ENCODE results near the gene GBGT1.
"Not testable (repeated sequence)": the region's sequence is repeated elsewhere in the genome, so short reads cannot be mapped to it uniquely, and the experiment has no call there.

Gene GBGT1

GRCh38 chr9:133195029-133195428 lies 31.3 kb upstream of the GBGT1 start:
- DNase-seq (ENCODE audit: low spot score) = no peak

GRCh38 chr9:133194597-133194996 lies 30.9 kb upstream of the GBGT1 start:
- no peak for DNase-seq (ENCODE audit: low spot score)

- no peak for DNase-seq (ENCODE audit: low spot score)
Measured at GRCh38 chr9:133191989-133192388, 28.3 kb upstream of the GBGT1 start.

GRCh38 chr9:133189826-133190225 lies 26.1 kb upstream of the GBGT1 start:
- DNase-seq (ENCODE audit: low spot score) = no peak

GRCh38 chr9:133188843-133189180 lies 25.1 kb upstream of the GBGT1 start:
- no peak for DNase-seq (ENCODE audit: low spot score)

GRCh38 chr9:133188006-133188842 lies 24.5 kb upstream of the GBGT1 start:
- DNase-seq (ENCODE audit: low spot score) = peak; percentile 30

DNA sequence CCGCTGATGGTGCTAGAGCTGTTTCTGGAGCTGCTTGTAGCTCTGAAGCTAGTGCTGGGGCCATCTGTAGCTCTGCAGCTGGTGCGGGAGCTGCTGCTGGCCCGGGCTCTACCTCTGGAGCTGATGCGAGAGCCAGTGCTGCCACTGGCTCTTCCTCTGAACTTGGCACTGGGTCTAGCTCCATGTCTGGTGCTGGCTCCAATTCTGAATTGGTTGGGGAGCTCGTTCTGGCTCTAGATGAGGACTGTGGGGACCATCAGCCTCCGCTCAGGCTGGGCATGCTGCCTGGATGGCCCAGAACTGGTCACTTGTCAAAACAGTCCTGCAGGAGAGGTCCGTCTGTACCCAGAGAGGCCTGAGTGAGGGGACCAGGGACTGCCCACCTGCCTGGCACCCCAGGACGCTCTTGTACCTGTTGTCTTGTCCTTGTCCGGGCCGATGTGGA lies 23.9 kb upstream of the GBGT1 start:
- no peak for DNase-seq (ENCODE audit: low spot score)

- no peak for DNase-seq (ENCODE audit: low spot score)
Measured at GRCh38 chr9:133186736-133187135, 23.0 kb upstream of the GBGT1 start.

- peak; percentile 77 for DNase-seq (ENCODE audit: low spot score)
Measured at GRCh38 chr9:133184971-133185370, 21.3 kb upstream of the GBGT1 start.

DNA sequence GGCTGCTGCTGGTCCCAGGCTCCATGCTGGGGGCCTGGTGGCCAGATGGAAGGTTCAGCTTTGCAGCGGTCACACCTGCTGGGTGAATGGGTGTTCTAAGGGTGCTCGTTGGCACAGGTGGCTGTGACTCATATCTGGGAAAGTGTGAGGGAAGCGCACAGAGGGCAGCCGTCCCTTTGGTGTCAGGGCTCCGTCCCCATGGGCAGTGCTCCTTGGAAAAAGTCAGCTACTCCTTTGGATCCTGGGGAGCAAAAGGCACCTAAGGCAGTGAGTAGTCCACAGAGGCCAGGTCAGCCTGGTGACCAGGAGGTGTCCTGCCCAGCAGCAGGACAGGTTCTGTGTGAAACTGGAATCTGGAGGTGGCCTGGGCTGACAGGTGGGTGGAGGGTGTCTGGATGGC lies 18.4 kb upstream of the GBGT1 start:
- no peak for DNase-seq (ENCODE audit: low spot score)

- DNase-seq (ENCODE audit: low spot score) = no peak
Measured at GRCh38 chr9:133181561-133181960, 17.8 kb upstream of the GBGT1 start.

DNA sequence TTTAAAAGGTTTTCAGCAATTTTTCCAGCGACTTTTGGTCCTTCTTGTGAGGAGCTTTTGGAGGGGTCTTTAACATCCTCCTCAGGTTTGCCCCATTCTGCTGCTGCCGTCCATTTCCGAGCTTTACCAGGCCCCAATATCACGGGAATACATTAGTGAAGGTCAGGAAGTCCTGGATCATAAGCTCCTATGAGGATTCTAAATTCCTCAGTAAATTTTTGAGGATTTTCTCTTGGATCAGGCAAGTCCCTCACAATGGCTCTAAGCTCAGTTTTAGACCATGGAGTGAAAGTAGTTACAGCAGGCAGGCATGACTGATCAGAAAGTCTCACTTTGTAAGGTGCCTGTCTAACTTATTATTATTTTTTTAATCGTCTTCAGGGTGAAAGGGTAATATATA lies 17.2 kb upstream of the GBGT1 start:
- no peak for DNase-seq (ENCODE audit: low spot score)

DNA sequence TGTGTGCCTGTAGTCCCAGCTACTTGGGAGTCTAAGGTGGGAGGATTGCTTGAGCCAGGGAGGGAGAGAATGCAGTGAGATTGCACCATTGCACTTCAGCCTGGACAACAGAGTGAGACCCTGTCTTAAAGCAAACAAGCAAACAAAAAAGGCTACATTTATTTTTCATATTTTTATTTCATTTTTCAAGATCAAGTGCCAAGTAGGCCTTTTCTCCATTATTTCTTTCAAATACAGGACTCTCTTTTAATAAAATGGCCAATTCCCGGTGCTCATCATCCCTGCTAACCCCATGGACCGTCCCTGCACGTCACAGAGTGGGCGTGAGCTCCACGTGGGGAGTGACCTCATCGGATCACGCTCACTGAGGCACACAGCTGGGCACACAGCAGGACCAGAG lies 9.3 kb upstream of the GBGT1 start:
- no peak for DNase-seq (ENCODE audit: low spot score)

DNA sequence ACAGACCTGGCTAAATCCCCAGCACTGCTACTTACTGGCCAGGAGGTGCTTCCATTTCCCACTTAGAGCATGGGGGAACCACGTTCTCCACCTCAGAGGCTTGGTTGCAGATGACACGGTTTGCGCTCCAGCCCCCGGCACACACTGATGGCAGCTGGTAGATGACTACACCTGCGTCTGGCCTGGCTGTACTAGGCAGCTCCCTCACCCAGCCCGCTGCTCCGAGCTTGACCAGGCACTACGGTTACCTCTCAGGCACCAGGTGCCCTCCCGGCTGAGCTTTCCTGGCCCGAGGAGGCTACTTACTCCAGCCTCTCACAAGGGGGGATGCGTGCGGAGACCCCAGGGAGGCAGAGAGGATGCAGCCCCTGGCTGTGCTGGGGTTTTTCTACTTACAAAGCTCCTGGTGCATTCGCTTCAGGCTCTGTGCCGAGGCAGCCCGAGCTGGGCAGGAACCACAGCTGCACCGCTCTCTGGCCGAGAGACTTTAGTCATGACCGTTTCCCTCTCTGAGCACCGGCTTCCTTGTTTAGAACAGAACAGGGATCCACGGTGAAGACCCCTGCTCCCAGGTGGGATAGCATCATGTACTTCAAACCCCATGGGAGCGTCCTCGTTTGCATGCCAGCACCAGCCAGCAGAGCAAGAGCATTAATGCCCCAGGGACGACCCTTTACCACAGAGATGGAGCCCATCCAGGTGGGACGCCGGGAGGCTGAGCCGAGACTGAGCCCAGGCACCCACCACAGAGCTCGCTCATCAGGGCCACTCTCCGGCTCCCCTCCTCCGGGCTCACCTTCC lies 7.6 kb upstream of the GBGT1 start:
- no peak for DNase-seq (ENCODE audit: low spot score)

DNA sequence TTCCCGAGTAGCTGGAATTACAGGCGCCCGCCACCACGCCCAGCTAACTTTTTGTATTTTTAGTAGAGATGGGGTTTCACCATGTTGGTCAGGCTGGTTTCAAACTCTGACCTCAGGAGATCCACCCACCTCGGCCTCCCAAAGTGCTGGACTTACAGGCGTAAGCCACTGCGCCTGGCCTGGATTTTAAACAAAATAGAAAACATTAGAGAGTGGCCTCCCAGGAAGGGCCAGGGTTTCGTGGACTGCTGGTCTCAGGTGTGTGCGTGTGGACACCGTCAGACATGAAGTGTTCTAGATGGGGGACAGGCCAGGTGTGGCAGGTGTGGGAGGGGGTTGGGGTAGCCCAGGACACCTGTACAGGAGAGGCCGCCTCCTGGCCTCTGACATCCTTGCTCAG lies 7.0 kb upstream of the GBGT1 start:
- no peak for DNase-seq (ENCODE audit: low spot score)

DNA sequence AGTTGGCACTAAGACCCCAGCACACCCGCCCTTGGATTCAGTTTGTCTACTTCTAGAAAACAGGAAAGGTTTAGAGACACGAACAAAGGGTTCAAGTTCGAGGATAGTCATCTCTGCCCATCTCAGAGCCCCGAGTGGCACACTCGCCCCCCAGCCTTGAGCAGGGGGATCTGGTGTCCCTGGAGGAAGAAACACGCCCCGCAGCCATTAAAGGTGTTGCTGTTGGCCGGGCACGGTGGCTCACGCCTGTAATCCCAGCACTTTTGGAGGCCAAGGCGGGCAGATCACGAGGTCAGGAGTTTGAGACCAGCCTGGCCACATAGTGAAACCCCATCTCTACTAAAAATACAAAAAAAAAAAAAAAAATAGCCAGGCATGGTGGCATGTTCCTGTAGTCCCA lies 6.0 kb upstream of the GBGT1 start:
- not testable (repeated sequence) for DNase-seq (ENCODE audit: low spot score)

GRCh38 chr9:133169102-133169501 lies 5.4 kb upstream of the GBGT1 start:
- DNase-seq (ENCODE audit: low spot score) = no peak

DNA sequence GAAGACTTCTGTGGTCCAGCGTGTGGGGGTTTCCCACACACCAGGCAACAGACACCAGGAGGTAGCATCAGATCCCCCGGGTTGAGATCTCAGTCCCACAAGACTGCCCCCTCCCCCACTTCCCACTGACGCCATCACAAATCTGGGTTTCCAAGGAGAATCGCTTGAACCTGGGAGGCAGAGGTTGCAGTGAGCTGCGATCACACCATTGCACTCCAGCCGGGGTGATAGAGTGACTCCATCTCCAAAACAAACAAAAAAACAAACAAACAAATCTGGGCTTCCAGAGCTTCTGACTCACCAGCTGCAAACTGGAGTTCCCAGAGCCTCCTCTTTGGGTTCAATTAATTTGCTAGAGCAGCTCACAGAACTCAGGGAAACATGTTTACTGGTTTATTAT lies 4.7 kb upstream of the GBGT1 start:
- no peak for DNase-seq (ENCODE audit: low spot score)

GRCh38 chr9:133167769-133168168 lies 4.1 kb upstream of the GBGT1 start:
- DNase-seq (ENCODE audit: low spot score) = no peak

GRCh38 chr9:133167096-133167730 lies 3.5 kb upstream of the GBGT1 start:
- DNase-seq (ENCODE audit: low spot score) = no peak

GRCh38 chr9:133166392-133166791 lies 2.7 kb upstream of the GBGT1 start:
- no peak for DNase-seq (ENCODE audit: low spot score)

DNA sequence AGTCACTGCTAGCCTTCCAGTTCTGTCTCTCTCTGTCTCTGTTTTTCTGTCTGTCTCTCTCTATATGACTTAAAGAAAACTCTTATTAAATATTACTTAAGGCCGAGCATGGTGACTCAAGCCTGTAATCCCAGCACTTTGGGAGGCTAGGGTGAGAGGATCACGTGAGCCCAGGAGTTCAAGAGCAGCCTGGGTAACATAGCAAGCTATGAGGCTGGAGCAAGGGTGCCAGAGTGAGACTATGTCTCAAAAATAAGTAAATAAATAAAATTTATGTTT lies 1.7 kb upstream of the GBGT1 start:
- no peak for DNase-seq (ENCODE audit: low spot score)

GRCh38 chr9:133164191-133164590 lies 477 bp upstream of the GBGT1 start:
- DNase-seq (ENCODE audit: low spot score) = no peak
